Eye (tissue), 1 donor: ENCODE data around the gene TMED6.

Experiments used
- DNase-seq: peaks from one replicate; pipeline ENCODE4 v3.0.0-alpha.2; 2015

Gene TMED6

GRCh38 chr16:69322343-69322742 is 29.2 kb downstream of the TMED6 start:
- DNase-seq = no peak

- DNase-seq = no peak
Observed at GRCh38 chr16:69321080-69321479, 30.5 kb downstream of the TMED6 start.

- DNase-seq = no peak
Observed at GRCh38 chr16:69320740-69321073, 30.9 kb downstream of the TMED6 start.

- no peak for DNase-seq
Observed at GRCh38 chr16:69319826-69320739, 31.5 kb downstream of the TMED6 start.

GRCh38 chr16:69319381-69319780 is 32.2 kb downstream of the TMED6 start:
- no peak for DNase-seq

GRCh38 chr16:69318911-69319289 is 32.7 kb downstream of the TMED6 start:
- no peak for DNase-seq

- DNase-seq = no peak
Observed at GRCh38 chr16:69318177-69318910, 33.2 kb downstream of the TMED6 start.

- no peak for DNase-seq
Observed at GRCh38 chr16:69316595-69317034, 35.0 kb downstream of the TMED6 start.

GRCh38 chr16:69315486-69316311 is 35.9 kb downstream of the TMED6 start:
- DNase-seq = no peak

GRCh38 chr16:69314534-69314933 is 37.1 kb downstream of the TMED6 start:
- DNase-seq = no peak

- no peak for DNase-seq
Observed at GRCh38 chr16:69313469-69313868, 38.1 kb downstream of the TMED6 start.

- no peak for DNase-seq
Observed at GRCh38 chr16:69311533-69312387, 39.8 kb downstream of the TMED6 start.

- peak; percentile 99 for DNase-seq
Observed at GRCh38 chr16:69310653-69311532, 40.7 kb downstream of the TMED6 start, which contains the start of gene VPS4A. TSS of gene VPS4A (plus strand) at chr16:69311350. CDS start at chr16:69311512, 162 bp downstream.

GRCh38 chr16:69309316-69309715 is 42.3 kb downstream of the TMED6 start:
- DNase-seq = peak; percentile 5

- no peak for DNase-seq
Observed at GRCh38 chr16:69307856-69308255, 43.7 kb downstream of the TMED6 start.

- no peak for DNase-seq
Observed at GRCh38 chr16:69307091-69307490, 44.5 kb downstream of the TMED6 start.

GRCh38 chr16:69306031-69306430 is 45.6 kb downstream of the TMED6 start:
- no peak for DNase-seq

- DNase-seq = no peak
Observed at GRCh38 chr16:69302301-69302700, 49.3 kb downstream of the TMED6 start.

- no peak for DNase-seq
Observed at GRCh38 chr16:69301861-69302260, 49.7 kb downstream of the TMED6 start.

- DNase-seq = no peak
Observed at GRCh38 chr16:69301187-69301586, 50.4 kb downstream of the TMED6 start.

GRCh38 chr16:69298261-69298660 is 53.3 kb downstream of the TMED6 start:
- no peak for DNase-seq
